Ascending aorta (tissue), 2 donors: ENCODE data around the gene ATP6V1G1. TPM values are rescaled to one million over a fixed set of nuclear protein-coding genes. Genes with fewer than 3 reads are reported as not detected.
"Not testable (repeated sequence)": the region's sequence is repeated elsewhere in the genome, so short reads cannot be mapped to it uniquely, and the experiment has no call there.

Source experiments
- DNase-seq, 2 donors: peaks; one replicate each; pipeline ENCODE4 v3.0.0-alpha.2; 2019; ENCODE audit warnings: low spot score in 2 of 2
- H3K27ac ChIP-seq, 2 donors: fragments of 200-600 bp; sonication (generic); one replicate each; pipeline ENCODE4 v1.5.1; 2016 to 2017; ENCODE audit warnings: mild to moderate bottlenecking in 1 of 2
- H3K27me3 ChIP-seq: fragments of 200-600 bp; sonication (generic); one replicate; pipeline ENCODE4 v1.5.1; 2017
- H3K36me3 ChIP-seq, 2 donors: fragments of 200-600 bp; sonication (generic); one replicate each; pipeline ENCODE4 v1.5.1; 2016
- H3K4me1 ChIP-seq, 2 donors: fragments of 200-600 bp; sonication (generic); one replicate each; pipeline ENCODE4 v1.5.1; 2016 to 2017; ENCODE audit warnings: mild to moderate bottlenecking in 1 of 2
- H3K4me3 ChIP-seq, 2 donors: fragments of 200-600 bp; sonication (generic); one replicate each; pipeline ENCODE4 v1.5.1; 2016 to 2017; ENCODE audit warnings: mild to moderate bottlenecking in 1 of 2
- H3K9me3 ChIP-seq, 2 donors: fragments of 200-600 bp; sonication (generic); one replicate each; pipeline ENCODE4 v1.5.1; 2016
- CTCF ChIP-seq, 3 experiments: fragments of 200-600 bp in 2 of 3; fragments of 450-650 bp in 1 of 3; sonication (generic) in 2 of 3; IDR thresholded peaks; one replicate each; pipeline ENCODE4 v1.5.1; 2016 to 2019; ENCODE audit warnings: antibody characterized with exemption in 3 of 3, mild to moderate bottlenecking in 1 of 3, moderate library complexity in 1 of 3
- intact Hi-C: fragments of 100-400 bp; cut with DNase I; formaldehyde crosslinking; loops from one replicate; pipeline ENCODE4 v1.15.1; 2023
- total RNA-seq: library from RNA; depleted of rRNA; stranded (reverse); fragments of >200 nt; gene quantifications from one replicate; pipeline ENCODE4 v1.1.0, GENCODE V29; 2016

The ATP6V1G1 gene
- total RNA-seq, 1 donor from 2014 or later, result 135 TPM

- Histone ChIP-seq H3K4me1 (no peaks in the 10 kb centered on the region), H3K36me3 (no peaks in the 10 kb centered on the region), H3K27ac (no peak overlapping the region), H3K27me3 (no peaks in the 10 kb centered on the region), H3K4me3 (no peak overlapping the region), H3K9me3 (no peaks in the 10 kb centered on the region)
- no peak for TF ChIP-seq CTCF (IDR thresholded peaks at IDR 0.05)
- intact Hi-C loops, result no loop called here
- DNase-seq, result no peak
These were observed 16.8 kb upstream of the ATP6V1G1 start for GRCh38 chr9:114570742-114571141.

GRCh38 chr9:114571391-114571790 is 16.2 kb upstream of the ATP6V1G1 start:
- H3K4me1 ChIP-seq, result no peaks in the 10 kb centered on the region
- no peak for DNase-seq
- intact Hi-C loops, result no loop called here
- H3K27ac ChIP-seq, result no peak overlapping the region
- TF ChIP-seq CTCF (IDR thresholded peaks at IDR 0.05), result no peak
- no peaks in the 10 kb centered on the region for H3K36me3 ChIP-seq
- H3K4me3 ChIP-seq, result no peak overlapping the region
- no peaks in the 10 kb centered on the region for H3K9me3 ChIP-seq
- H3K27me3 ChIP-seq, result no peaks in the 10 kb centered on the region

DNA sequence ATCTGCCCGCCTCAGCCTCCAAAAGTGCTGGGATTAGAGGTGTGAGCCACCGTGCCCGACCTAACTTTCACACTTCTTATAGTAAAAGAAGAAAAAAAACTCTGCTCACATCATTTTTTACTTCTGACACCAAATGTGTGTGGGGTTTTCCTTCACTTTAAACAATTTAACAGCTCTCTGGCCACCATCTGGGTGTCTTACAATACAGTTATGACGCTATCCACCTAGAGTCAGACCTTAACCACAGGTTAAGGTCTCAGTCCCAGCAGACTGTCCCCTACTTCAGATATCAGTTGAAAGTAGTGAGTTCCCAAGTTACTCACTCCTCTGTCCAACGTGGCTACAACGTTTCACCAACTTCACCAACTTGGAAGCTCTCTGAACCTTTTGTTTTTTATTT is 15.4 kb upstream of the ATP6V1G1 start:
- no peaks in the 10 kb centered on the region for H3K36me3 ChIP-seq
- TF ChIP-seq CTCF (IDR thresholded peaks at IDR 0.05), result no peak
- no peaks in the 10 kb centered on the region for H3K4me1 ChIP-seq
- intact Hi-C loops, result no loop called here
- no peak for DNase-seq
- H3K27me3 ChIP-seq, result no peaks in the 10 kb centered on the region
- H3K9me3 ChIP-seq, result no peaks in the 10 kb centered on the region
- no peak overlapping the region for H3K4me3 ChIP-seq
- no peak overlapping the region for H3K27ac ChIP-seq

DNA sequence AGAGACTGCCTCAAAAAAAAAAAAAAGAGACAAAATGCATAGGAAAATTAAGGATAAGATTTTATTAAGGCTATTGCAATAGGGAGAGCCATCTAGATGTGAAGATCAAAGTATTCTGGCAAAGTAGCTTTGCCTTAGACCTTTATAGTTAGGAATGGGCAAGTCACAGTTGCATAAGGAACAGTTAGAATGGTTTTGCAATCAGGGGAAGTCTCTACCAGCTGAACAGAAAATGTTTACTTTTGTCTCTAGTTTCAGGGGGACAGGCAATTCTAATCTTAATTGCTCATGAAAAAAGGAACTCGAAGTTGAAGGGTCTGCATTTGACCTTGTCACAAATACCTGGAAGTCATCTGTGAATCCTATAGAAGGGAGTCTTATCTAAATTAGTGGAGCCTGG is 13.1 kb upstream of the ATP6V1G1 start:
- Histone ChIP-seq H3K4me3 (no peak overlapping the region), H3K9me3 (no peaks in the 10 kb centered on the region), H3K27me3 (no peaks in the 10 kb centered on the region), H3K27ac (no peak overlapping the region), H3K4me1 (no peaks in the 10 kb centered on the region), H3K36me3 (no peaks in the 10 kb centered on the region)
- intact Hi-C loops, result no loop called here
- no peak for DNase-seq
- no peak for TF ChIP-seq CTCF (IDR thresholded peaks at IDR 0.05)

DNA sequence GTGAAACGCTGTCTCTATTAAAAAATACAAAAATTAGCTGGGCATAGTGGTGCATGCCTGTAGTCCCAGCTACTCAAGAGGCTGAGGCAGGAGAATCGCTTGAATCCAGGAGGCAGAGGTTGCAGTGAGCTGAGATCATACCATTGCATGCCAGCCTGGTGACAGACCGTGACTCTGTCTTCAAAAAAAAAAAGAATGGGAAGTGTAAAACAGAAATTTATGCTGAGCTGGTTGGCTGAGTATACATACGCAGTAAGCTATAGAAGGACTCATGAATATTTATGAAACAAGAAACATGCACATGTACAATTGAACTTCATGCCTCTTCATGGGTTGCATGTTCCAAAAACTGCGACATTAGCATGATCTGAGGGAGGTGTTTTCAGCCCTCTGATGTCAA is 10.8 kb upstream of the ATP6V1G1 start:
- H3K27me3 ChIP-seq, H3K9me3 ChIP-seq, intact Hi-C loops, H3K4me1 ChIP-seq, H3K4me3 ChIP-seq, H3K36me3 ChIP-seq, H3K27ac ChIP-seq, DNase-seq: not testable (repeated sequence)

- H3K27me3 ChIP-seq, intact Hi-C loops, H3K9me3 ChIP-seq: not testable (repeated sequence)
These were observed 9.4 kb upstream of the ATP6V1G1 start for GRCh38 chr9:114578134-114578533.

DNA sequence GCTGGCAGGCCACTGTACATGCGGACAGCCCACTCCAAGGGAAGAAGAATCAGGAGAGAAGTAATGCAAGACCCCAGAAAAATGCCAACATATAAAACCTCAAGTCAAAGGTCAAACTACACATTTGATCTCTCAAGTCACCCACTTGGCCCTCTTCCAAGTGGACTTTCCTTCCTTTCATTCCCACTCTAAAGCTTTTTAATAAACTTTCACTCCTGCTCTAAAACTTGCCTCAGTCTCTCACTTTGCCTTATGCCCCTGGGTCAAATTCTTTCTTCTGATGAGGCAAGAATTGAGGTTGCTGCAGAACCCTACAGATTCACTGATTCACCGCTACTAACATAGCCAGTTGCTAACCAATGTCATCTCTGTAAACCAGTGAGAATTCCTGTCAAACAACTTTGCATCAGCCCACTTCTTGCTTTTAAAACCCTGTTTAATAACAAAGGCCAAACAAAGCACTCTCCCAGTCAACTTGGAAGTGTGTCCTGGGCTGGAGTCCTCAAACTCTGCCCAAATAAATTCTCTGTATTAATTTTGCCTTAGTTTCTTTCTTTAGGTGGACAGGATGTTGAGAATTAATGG is 6.9 kb upstream of the ATP6V1G1 start:
- Histone ChIP-seq H3K36me3 (no peaks in the 10 kb centered on the region), H3K9me3 (no peaks in the 10 kb centered on the region), H3K4me1 (no peaks in the 10 kb centered on the region), H3K27me3 (no peaks in the 10 kb centered on the region), H3K4me3 (no peak overlapping the region), H3K27ac (no peak overlapping the region)
- intact Hi-C loops, result loop anchor here (10.0 kb wide), 1 partner anchor 236 kb away; no protein-coding TSS in a partner anchor
- no peak for DNase-seq
- TF ChIP-seq CTCF (IDR thresholded peaks at IDR 0.05), result no peak

More at GRCh38 chr9:114578134-114578533, 9.4 kb upstream of the ATP6V1G1 start:
- not testable (repeated sequence) for H3K4me3 ChIP-seq, DNase-seq, H3K27ac ChIP-seq, H3K4me1 ChIP-seq, H3K36me3 ChIP-seq
